Right lobe of liver (tissue), 4 donors: Measurements from ENCODE around the gene SLC35D1.

Experiments used
- CTCF ChIP-seq, 4 donors: fragments of 200-600 bp in 3 of 4; fragments of 450-650 bp in 1 of 4; IDR thresholded peaks; one replicate each; pipeline versions ENCODE4 v1.5.1 to v1.8.0; 2016 to 2022; ENCODE audit warnings: antibody characterized with exemption in 4 of 4, mild to moderate bottlenecking in 2 of 4
- POLR2A ChIP-seq: fragments of 450-650 bp; IDR thresholded peaks from one replicate; pipeline ENCODE4 v1.6.1; 2017; ENCODE audit warnings: antibody characterized with exemption, mild to moderate bottlenecking
- donor health status: DM: no; HTN: no; CAD: no.
- donor health status: DM: no; HTN: no; CAD: no.
- donor health status: DM: no; HTN: yes; CAD: no.

GRCh38 chr1:67031121-67031858 is 22.7 kb downstream of the SLC35D1 start:
- TF ChIP-seq POLR2A (no peak), CTCF (IDR thresholded peaks at IDR 0.05) (no peak)
